ENCODE data around the gene HELZ2. TPM values are rescaled to one million over a fixed set of nuclear protein-coding genes. Genes with fewer than 3 reads are reported as not detected.
"Not testable (repeated sequence)": the region's sequence is repeated elsewhere in the genome, so short reads cannot be mapped to it uniquely, and the experiment has no call there.

The HELZ2 gene
- total and polyA plus RNA-seq, 8 donors, result 14.0 to 53.3 (median 22.2) TPM

GRCh38 chr20:63606686-63607085 lies 32.6 kb upstream of the HELZ2 start:
- intact Hi-C loops (cut with DNase I), result no loop called here
- ATAC-seq, result peak; percentile 50
- TF ChIP-seq, protein P1, sequence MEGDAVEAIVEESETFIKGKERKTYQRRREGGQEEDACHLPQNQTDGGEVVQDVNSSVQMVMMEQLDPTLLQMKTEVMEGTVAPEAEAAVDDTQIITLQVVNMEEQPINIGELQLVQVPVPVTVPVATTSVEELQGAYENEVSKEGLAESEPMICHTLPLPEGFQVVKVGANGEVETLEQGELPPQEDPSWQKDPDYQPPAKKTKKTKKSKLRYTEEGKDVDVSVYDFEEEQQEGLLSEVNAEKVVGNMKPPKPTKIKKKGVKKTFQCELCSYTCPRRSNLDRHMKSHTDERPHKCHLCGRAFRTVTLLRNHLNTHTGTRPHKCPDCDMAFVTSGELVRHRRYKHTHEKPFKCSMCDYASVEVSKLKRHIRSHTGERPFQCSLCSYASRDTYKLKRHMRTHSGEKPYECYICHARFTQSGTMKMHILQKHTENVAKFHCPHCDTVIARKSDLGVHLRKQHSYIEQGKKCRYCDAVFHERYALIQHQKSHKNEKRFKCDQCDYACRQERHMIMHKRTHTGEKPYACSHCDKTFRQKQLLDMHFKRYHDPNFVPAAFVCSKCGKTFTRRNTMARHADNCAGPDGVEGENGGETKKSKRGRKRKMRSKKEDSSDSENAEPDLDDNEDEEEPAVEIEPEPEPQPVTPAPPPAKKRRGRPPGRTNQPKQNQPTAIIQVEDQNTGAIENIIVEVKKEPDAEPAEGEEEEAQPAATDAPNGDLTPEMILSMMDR (IDR thresholded peaks at IDR 0.05), result no peak

GRCh38 chr20:63602321-63602720 lies 28.3 kb upstream of the HELZ2 start:
- intact Hi-C loops (cut with DNase I), result no loop called here

More at GRCh38 chr20:63606686-63607085, 32.6 kb upstream of the HELZ2 start:
- no peaks in the 10 kb centered on the region for H3K27me3 ChIP-seq
- peak in 1 of 4 donors; percentile 46 for DNase-seq
- H3K4me1 ChIP-seq, result peaks cover 0 to 16% of the 10 kb centered on the region in 2 donors
- H3K4me3 ChIP-seq, result no peak overlapping the region
- H3K27ac ChIP-seq, result no peak overlapping the region
- no peaks in the 10 kb centered on the region for H3K9me3 ChIP-seq
- peaks cover 0 to 30% of the 10 kb centered on the region in 2 donors for H3K36me3 ChIP-seq

GRCh38 chr20:63601679-63602078 lies 27.6 kb upstream of the HELZ2 start:
- peaks cover 0 to 79% of the 10 kb centered on the region in 2 donors for H3K36me3 ChIP-seq
- ATAC-seq; H3K4me1 ChIP-seq; H3K9me3 ChIP-seq; H3K27ac ChIP-seq; H3K27me3 ChIP-seq; intact Hi-C loops (cut with DNase I); H3K4me3 ChIP-seq: not testable (repeated sequence)
- peak in 1 of 4 donors; percentile 27 for DNase-seq

More at GRCh38 chr20:63602321-63602720, 28.3 kb upstream of the HELZ2 start:
- TF ChIP-seq, protein P1 (IDR thresholded peaks at IDR 0.05), result no peak
- ATAC-seq, result no peak
- Histone ChIP-seq H3K4me3 (no peak overlapping the region), H3K27me3 (no peaks in the 10 kb centered on the region), H3K4me1 (peaks cover 0 to 4% of the 10 kb centered on the region in 2 donors), H3K36me3 (peaks cover 0 to 74% of the 10 kb centered on the region in 2 donors), H3K9me3 (no peaks in the 10 kb centered on the region), H3K27ac (no peak overlapping the region)
- DNase-seq, result peak in 1 of 4 donors; percentile 13

- H3K4me3 ChIP-seq, result no peak overlapping the region
- ATAC-seq, result no peak
- no peaks in the 10 kb centered on the region for H3K9me3 ChIP-seq
- TF ChIP-seq, protein P1 (IDR thresholded peaks at IDR 0.05), result no peak
- H3K27ac ChIP-seq, result no peak overlapping the region
- H3K27me3 ChIP-seq, result no peaks in the 10 kb centered on the region
- peaks cover 0 to 97% of the 10 kb centered on the region in 2 donors for H3K36me3 ChIP-seq
- intact Hi-C loops (cut with DNase I), result no loop called here
- peak in 1 of 4 donors; percentile 30 for DNase-seq
- H3K4me1 ChIP-seq, result no peaks in the 10 kb centered on the region
Observed at GRCh38 chr20:63599396-63600050, 25.5 kb upstream of the HELZ2 start.

GRCh38 chr20:63598479-63599395 lies 24.7 kb upstream of the HELZ2 start:
- Histone ChIP-seq H3K36me3 (peaks cover 0 to 98% of the 10 kb centered on the region in 2 donors), H3K4me1 (no peaks in the 10 kb centered on the region), H3K9me3 (no peaks in the 10 kb centered on the region), H3K4me3 (no peak overlapping the region), H3K27ac (no peak overlapping the region), H3K27me3 (no peaks in the 10 kb centered on the region)
- TF ChIP-seq, protein P1 (IDR thresholded peaks at IDR 0.05), result no peak
- intact Hi-C loops (cut with DNase I), result no loop called here
- ATAC-seq, result no peak
- peak in 1 of 4 donors; percentile 28 for DNase-seq

Measured in left lung (tissue), 10 donors.